Body of pancreas (tissue), 4 donors: ENCODE data around the gene APOC4. TPM values are rescaled to one million over a fixed set of nuclear protein-coding genes. Genes with fewer than 3 reads are reported as not detected.

Experiments used
- ATAC-seq: fragments of 150-250 bp; one replicate; pipeline ENCODE4 v1.9.1; 2016
- DNase-seq, 4 donors: peaks; one replicate each; pipeline ENCODE4 v3.0.0-alpha.2; 2019
- H3K27ac ChIP-seq, 4 donors: fragments of 200-600 bp; sonication (generic); 1 replicate in 3 of 4; 2 replicates in 1 of 4; pipeline versions ENCODE4 v1.5.1 to v1.6.1; 2016 to 2019; ENCODE audit warnings: mild to moderate bottlenecking in 1 of 4, mixed read lengths in 1 of 4, moderate library complexity in 1 of 4
- H3K27me3 ChIP-seq, 2 donors: fragments of 200-600 bp; sonication (generic); one replicate each; pipeline ENCODE4 v1.6.0; 2016; ENCODE audit warnings: mild to moderate bottlenecking in 1 of 2
- H3K36me3 ChIP-seq, 2 donors: fragments of 200-600 bp; sonication (generic); replicated peaks in 1 of 2; 2 replicates each; pipeline ENCODE4 v1.5.1; 2016; ENCODE audit warnings: low read depth in 2 of 2; ENCODE audit not compliant: insufficient read depth in 1 of 2
- H3K4me1 ChIP-seq: fragments of 200-600 bp; sonication (generic); one replicate; pipeline ENCODE4 v1.6.0; 2016
- H3K4me3 ChIP-seq, 2 donors: fragments of 200-600 bp; sonication (generic); 1 replicate in 1 of 2; 2 replicates in 1 of 2; pipeline ENCODE4 v1.5.1; 2016 to 2019
- H3K9me3 ChIP-seq, 3 donors: fragments of 200-600 bp; sonication (generic); 1 replicate in 2 of 3; 2 replicates in 1 of 3; pipeline ENCODE4 v1.5.1; 2016
- POLR2A ChIP-seq, 3 donors: fragments of 450-650 bp; IDR thresholded peaks; one replicate each; pipeline ENCODE4 v1.6.1; 2016; ENCODE audit warnings: antibody characterized with exemption in 3 of 3, mild to moderate bottlenecking in 2 of 3
- WGBS, 2 donors: methylation state at CpG; one replicate each; pipeline ENCODE4 v1.1.5; 2017; 5-methylcytosine and 5-hydroxymethylcytosine counted together
- intact Hi-C: fragments of 100-400 bp; cut with DNase I; formaldehyde crosslinking; loops from one replicate; pipeline ENCODE4 v1.15.1; 2023
- total RNA-seq, 2 donors: library from RNA; depleted of rRNA; stranded (reverse); fragments of >200 nt; gene quantifications; one replicate each; pipeline ENCODE4 v1.1.0, GENCODE V29; 2016
- TF ChIP-seq, protein P1 (sequence below), 7 experiments: fragments of 450-650 bp in 4 of 7; fragments of 200-600 bp in 3 of 7; sonication (generic) in 3 of 7; IDR thresholded peaks; one replicate each; pipeline ENCODE4 v1.5.1; 2016 to 2019; ENCODE audit warnings: antibody characterized with exemption in 7 of 7

APOC4 gene
- total RNA-seq, 2 donors from 2014 or later: not detected

DNA sequence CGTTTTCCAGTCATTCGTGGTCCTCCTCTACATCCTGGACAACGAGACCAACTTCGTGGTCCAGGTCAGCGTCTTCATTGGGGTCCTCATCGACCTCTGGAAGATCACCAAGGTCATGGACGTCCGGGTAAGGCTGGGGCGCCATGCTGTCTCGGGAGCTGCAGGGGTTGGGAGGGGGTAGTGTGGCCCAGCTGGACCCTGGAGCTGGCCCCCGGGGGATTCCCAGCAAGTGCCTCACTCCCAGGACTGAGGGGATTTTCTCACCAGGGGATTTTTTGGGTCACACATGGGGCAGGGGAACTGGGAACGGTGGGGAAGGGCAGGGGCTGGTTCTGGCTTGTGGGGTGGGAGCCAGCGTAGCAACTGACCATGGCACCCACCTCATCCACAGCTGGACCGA lies 48.4 kb downstream of the APOC4 start:
- H3K4me3 ChIP-seq: no peak overlapping the region
- no peaks in the 10 kb centered on the region for H3K9me3 ChIP-seq
- no peaks in the 10 kb centered on the region for H3K27me3 ChIP-seq
- WGBS, 2 donors: 83 to 86% methylated on average over 8 to 11 of the region's 14 CpGs
- ATAC-seq (no peak), DNase-seq (no peak)
- no peak for TF ChIP-seq POLR2A (IDR thresholded peaks at IDR 0.05)
- TF ChIP-seq, protein P1, sequence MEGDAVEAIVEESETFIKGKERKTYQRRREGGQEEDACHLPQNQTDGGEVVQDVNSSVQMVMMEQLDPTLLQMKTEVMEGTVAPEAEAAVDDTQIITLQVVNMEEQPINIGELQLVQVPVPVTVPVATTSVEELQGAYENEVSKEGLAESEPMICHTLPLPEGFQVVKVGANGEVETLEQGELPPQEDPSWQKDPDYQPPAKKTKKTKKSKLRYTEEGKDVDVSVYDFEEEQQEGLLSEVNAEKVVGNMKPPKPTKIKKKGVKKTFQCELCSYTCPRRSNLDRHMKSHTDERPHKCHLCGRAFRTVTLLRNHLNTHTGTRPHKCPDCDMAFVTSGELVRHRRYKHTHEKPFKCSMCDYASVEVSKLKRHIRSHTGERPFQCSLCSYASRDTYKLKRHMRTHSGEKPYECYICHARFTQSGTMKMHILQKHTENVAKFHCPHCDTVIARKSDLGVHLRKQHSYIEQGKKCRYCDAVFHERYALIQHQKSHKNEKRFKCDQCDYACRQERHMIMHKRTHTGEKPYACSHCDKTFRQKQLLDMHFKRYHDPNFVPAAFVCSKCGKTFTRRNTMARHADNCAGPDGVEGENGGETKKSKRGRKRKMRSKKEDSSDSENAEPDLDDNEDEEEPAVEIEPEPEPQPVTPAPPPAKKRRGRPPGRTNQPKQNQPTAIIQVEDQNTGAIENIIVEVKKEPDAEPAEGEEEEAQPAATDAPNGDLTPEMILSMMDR (IDR thresholded peaks at IDR 0.05): no peak
- intact Hi-C loops: no loop called here
- H3K36me3 ChIP-seq: peaks cover 0 to 6% of the 10 kb centered on the region in 2 donors
- no peak overlapping the region for H3K27ac ChIP-seq
- H3K4me1 ChIP-seq: no peaks in the 10 kb centered on the region

GRCh38 chr19:44990966-44991365 lies 48.9 kb downstream of the APOC4 start:
- Histone ChIP-seq H3K27ac (no peak overlapping the region), H3K9me3 (no peaks in the 10 kb centered on the region), H3K4me3 (no peak overlapping the region), H3K36me3 (peaks cover 0 to 4% of the 10 kb centered on the region in 2 donors), H3K27me3 (no peaks in the 10 kb centered on the region), H3K4me1 (no peaks in the 10 kb centered on the region)
- intact Hi-C loops: no loop called here
- DNase-seq (no peak), ATAC-seq (no peak)
- 84 to 94% methylated on average over 5 to 12 of the region's 12 CpGs for WGBS, 2 donors
- TF ChIP-seq, protein P1 (IDR thresholded peaks at IDR 0.05): no peak

DNA sequence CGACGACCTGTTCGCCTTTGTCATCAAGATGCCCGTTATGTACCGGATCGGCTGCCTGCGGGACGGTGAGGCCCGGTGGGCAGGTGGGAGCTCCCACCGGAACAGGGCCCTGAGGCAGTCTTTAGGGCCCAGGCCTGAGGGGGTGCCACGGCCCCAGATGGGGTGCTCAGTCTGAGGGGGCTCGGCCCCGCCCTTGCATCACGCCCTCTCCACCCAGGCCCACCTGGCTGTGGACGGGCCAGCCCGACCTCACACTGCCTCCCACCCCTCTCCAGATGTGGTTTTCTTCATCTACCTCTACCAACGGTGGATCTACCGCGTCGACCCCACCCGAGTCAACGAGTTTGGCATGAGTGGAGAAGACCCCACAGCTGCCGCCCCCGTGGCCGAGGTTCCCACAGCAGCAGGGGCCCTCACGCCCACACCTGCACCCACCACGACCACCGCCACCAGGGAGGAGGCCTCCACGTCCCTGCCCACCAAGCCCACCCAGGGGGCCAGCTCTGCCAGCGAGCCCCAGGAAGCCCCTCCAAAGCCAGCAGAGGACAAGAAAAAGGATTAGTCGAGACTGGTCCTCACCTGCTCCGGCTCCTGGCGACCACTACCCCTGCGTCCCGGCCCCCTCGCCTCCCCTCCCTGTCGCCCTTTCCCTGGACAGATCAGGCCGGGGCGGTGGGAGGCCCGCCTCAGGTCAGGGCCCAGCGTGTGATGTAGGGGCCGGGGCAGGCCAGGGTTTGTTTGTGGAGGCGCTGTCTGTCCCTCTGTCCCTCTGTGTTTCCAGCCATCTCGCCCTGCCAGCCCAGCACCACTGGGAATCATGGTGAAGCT lies 50.5 kb downstream of the APOC4 start:
- H3K36me3 ChIP-seq: peaks cover 0 to under 1% of the 10 kb centered on the region in 2 donors
- H3K4me1 ChIP-seq: no peaks in the 10 kb centered on the region
- ATAC-seq: no peak
- H3K4me3 ChIP-seq: no peak overlapping the region
- 92 to 94% methylated on average over 21 to 43 of the region's 44 CpGs for WGBS, 2 donors
- DNase-seq: no peak
- H3K9me3 ChIP-seq: no peaks in the 10 kb centered on the region
- H3K27me3 ChIP-seq: no peaks in the 10 kb centered on the region
- no peak overlapping the region for H3K27ac ChIP-seq
- intact Hi-C loops: no loop called here
- no peak for TF ChIP-seq POLR2A (IDR thresholded peaks at IDR 0.05)
- TF ChIP-seq, protein P1 (IDR thresholded peaks at IDR 0.05): no peak

- H3K9me3 ChIP-seq: no peaks in the 10 kb centered on the region
- H3K36me3 ChIP-seq: no peaks in the 10 kb centered on the region
- no peak for ATAC-seq
- TF ChIP-seq POLR2A (IDR thresholded peaks at IDR 0.05): no peak
- TF ChIP-seq, protein P1 (IDR thresholded peaks at IDR 0.05): no peak
- DNase-seq: no peak
- intact Hi-C loops: no loop called here
- no peak overlapping the region for H3K4me3 ChIP-seq
- H3K4me1 ChIP-seq: no peaks in the 10 kb centered on the region
- no peak overlapping the region for H3K27ac ChIP-seq
- WGBS, 2 donors: 87 to 90% methylated on average over 6 of the region's 6 CpGs
- no peaks in the 10 kb centered on the region for H3K27me3 ChIP-seq
These were observed 51.5 kb downstream of the APOC4 start for GRCh38 chr19:44993526-44993925.
